ENCODE measurements around the gene PTPRS.

PTPRS gene

DNA sequence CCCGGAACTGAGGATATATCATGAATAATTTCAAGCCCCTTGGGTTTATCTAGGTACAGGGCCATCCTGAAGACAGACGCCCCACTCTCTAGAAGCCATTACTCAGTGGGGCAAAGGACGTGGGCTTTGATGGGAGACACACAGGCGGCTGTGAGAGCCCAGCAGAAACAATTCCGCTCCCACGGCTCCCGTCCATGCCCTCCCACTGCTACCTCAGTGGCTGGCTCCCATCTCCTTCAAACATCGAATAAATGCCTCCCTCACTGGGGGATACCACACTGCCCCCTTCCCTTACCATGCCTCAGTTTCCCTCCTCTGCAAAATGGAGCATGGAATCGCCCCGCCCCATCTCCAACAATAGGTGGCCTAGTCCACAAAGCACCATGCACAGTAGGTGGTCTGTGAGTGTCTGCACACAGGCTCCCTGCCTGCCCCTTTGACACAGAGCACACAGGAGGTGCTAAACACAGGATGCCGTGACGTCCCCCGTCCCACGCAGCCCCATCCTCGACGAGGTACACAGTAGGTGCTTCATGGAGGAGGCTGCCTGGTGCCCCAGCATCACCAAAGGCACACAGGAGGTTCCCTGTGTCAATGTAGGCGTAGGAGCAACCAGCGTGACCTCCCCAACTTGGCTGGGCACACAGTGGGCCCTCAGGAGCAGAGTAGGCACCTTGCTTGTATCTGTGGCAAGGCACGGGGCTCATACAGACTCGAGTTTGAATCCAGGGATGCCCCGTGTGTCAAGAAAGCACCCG lies 46.0 kb downstream of the PTPRS start:
- peaks cover 2% of the 10 kb centered on the region for H3K27me3 ChIP-seq (ENCODE audit: insufficient read depth, low read length)
- no peak overlapping the region for H3K27ac ChIP-seq (ENCODE audit: low read depth, low read length)
- no peak overlapping the region for H3K4ac ChIP-seq (ENCODE audit: low read depth, low read length)
- H2AFZ ChIP-seq (ENCODE audit: insufficient read depth, low read length, poor library complexity) = no peak overlapping the region
- no peak overlapping the region for H3K14ac ChIP-seq (ENCODE audit: low read length)
- peak overlapping the region; percentile 80 for H3K4me2 ChIP-seq (ENCODE audit: low read length)
- H3K79me1 ChIP-seq (ENCODE audit: low read length) = peaks cover 2% of the 10 kb centered on the region
- H4K91ac ChIP-seq (ENCODE audit: low read depth, low read length) = no peak overlapping the region
- no peak overlapping the region for H3K18ac ChIP-seq (ENCODE audit: low read length)
- no peak overlapping the region for H4K12ac ChIP-seq (ENCODE audit: low read depth, low read length)
- no peak overlapping the region for H4K8ac ChIP-seq (ENCODE audit: low read depth, low read length)
- H3K4me3 ChIP-seq (ENCODE audit: low read depth, low read length) = no peak overlapping the region
- H3K36me3 ChIP-seq (ENCODE audit: control insufficient read depth in 1 of 2, insufficient read depth in 2 of 2, low read length in 2 of 2) = no peaks in the 10 kb centered on the region
- H2AK5ac ChIP-seq (ENCODE audit: low read length) = no peak overlapping the region
- no peak overlapping the region for H3K23ac ChIP-seq (ENCODE audit: low read length)
- H2BK12ac ChIP-seq (ENCODE audit: low read length) = no peak overlapping the region
- no CpG with 5 or more reads among the region's 22 CpGs for WGBS (ENCODE audit: extremely low coverage, insufficient coverage, insufficient read length)
- no peaks in the 10 kb centered on the region for H3K79me2 ChIP-seq (ENCODE audit: control insufficient read depth, insufficient read depth, low read length, poor library complexity)
- no peak overlapping the region for H2BK5ac ChIP-seq (ENCODE audit: low read depth, low read length, poor library complexity)
- no peak overlapping the region for H2BK120ac ChIP-seq (ENCODE audit: insufficient read depth, low read length, poor library complexity)
- no peak overlapping the region for H3K9ac ChIP-seq (ENCODE audit: low read length)
- H3K9me3 ChIP-seq (ENCODE audit: insufficient read depth, low read depth, low read length) = no peaks in the 10 kb centered on the region
- DNase-seq = no peak
- H3K4me1 ChIP-seq (ENCODE audit: control insufficient read depth in 1 of 2, insufficient read depth in 2 of 2, low read length in 2 of 2) = peaks cover 0 to 12% of the 10 kb centered on the region in 2 experiments

DNA sequence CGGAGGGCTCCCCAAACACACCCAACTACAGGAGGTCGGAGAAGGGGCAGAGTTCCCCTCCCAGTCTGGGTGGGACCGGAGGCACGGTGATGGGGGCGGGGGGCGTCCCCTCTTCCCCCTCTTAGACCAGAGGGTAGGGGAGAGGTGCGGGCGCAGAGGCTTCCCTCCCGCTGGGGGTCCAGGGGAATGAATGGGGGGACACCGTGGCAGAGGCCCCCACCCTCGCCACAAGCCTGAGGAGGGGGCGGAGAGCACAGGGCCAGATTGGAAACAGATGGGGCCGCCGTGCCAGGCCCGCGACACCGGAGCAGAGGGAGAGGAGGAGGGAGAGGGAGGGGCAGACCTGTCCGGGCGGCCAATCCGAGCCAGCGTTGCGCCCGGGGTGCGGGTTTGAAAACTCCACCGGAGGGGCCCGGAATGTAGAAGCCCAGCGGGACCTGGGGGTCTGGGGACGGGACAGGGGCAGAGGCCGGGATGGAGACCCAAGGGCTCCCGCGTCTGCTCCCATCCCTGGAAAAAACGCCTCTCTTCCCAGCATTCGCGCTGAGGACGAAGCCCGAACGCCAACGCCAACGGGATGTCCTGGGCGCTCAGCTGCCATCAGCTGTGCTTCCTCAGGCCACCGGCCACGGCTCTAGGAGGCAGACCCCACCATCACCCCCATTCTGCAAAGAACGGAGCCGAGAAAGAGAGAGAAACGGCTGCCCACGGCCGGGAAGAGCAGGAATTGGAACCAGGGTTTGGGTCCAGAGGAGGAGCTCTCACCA lies 46.8 kb downstream of the PTPRS start:
- Histone ChIP-seq H3K4me3 (ENCODE audit: low read depth, low read length) (peak overlapping the region; percentile 56), H3K23ac (ENCODE audit: low read length) (no peak overlapping the region), H3K9me3 (ENCODE audit: insufficient read depth, low read depth, low read length) (no peaks in the 10 kb centered on the region), H2BK120ac (ENCODE audit: insufficient read depth, low read length, poor library complexity) (no peak overlapping the region), H3K79me1 (ENCODE audit: low read length) (peaks cover 2% of the 10 kb centered on the region), H2AK5ac (ENCODE audit: low read length) (no peak overlapping the region), H2BK5ac (ENCODE audit: low read depth, low read length, poor library complexity) (no peak overlapping the region), H3K79me2 (ENCODE audit: control insufficient read depth, insufficient read depth, low read length, poor library complexity) (no peaks in the 10 kb centered on the region), H4K91ac (ENCODE audit: low read depth, low read length) (no peak overlapping the region), H3K27ac (ENCODE audit: low read depth, low read length) (no peak overlapping the region), H3K4me1 (ENCODE audit: control insufficient read depth in 1 of 2, insufficient read depth in 2 of 2, low read length in 2 of 2) (peaks cover 0 to 12% of the 10 kb centered on the region in 2 experiments), H3K14ac (ENCODE audit: low read length) (no peak overlapping the region), H3K18ac (ENCODE audit: low read length) (no peak overlapping the region), H3K9ac (ENCODE audit: low read length) (no peak overlapping the region), H2AFZ (ENCODE audit: insufficient read depth, low read length, poor library complexity) (peak overlapping the region; percentile 43), H3K4ac (ENCODE audit: low read depth, low read length) (no peak overlapping the region), H4K12ac (ENCODE audit: low read depth, low read length) (no peak overlapping the region), H3K36me3 (ENCODE audit: control insufficient read depth in 1 of 2, insufficient read depth in 2 of 2, low read length in 2 of 2) (no peaks in the 10 kb centered on the region), H2BK12ac (ENCODE audit: low read length) (no peak overlapping the region), H3K27me3 (ENCODE audit: insufficient read depth, low read length) (peaks cover 2% of the 10 kb centered on the region), H4K8ac (ENCODE audit: low read depth, low read length) (no peak overlapping the region), H3K4me2 (ENCODE audit: low read length) (peak overlapping the region; percentile 80)
- no peak for DNase-seq
- no CpG with 5 or more reads among the region's 47 CpGs for WGBS (ENCODE audit: extremely low coverage, insufficient coverage, insufficient read length)

DNA sequence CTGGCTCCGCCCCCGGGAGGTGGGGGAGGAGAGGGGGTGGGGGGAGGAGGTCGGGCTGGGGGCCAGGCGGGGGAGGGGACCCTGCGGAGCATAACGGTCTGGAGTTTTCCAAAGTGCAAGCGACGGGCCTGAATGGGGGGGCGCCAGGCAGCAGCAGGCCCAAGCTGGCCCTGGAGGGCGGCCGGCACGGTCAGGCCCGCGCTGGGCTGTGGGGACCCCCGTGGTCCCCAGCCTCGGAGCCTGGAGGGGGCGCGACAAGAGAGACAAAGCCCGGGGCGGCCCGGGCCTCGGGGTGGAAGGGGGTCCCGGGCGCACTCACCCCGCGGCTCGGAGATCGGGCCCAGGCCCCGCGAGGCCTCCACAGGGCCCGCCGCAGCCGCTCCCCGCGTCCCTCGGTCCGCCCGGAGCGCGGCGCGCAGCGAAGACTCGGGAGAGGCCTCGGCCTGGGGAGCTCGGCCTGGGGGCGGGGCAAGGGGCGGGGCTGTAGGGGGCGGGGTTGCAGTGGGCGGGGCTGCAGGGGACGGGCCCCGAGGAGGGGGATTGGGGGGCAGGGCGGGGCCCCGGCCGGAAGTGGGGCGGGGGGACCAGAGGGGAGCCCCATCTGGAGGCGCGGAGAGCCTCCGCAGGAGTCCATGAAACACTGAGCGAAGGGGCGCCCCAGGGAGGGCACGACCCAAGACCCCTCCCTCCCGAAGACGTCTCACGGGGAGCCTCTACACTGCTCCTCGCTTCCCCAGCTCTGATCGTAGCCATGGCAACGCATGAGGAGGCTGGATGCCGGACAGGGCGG lies 47.6 kb downstream of the PTPRS start:
- H3K79me1 ChIP-seq (ENCODE audit: low read length) = peaks cover 2% of the 10 kb centered on the region
- H2AK5ac ChIP-seq (ENCODE audit: low read length) = no peak overlapping the region
- H2BK5ac ChIP-seq (ENCODE audit: low read depth, low read length, poor library complexity) = no peak overlapping the region
- H4K8ac ChIP-seq (ENCODE audit: low read depth, low read length) = peak overlapping the region; percentile 33
- H3K9me3 ChIP-seq (ENCODE audit: insufficient read depth, low read depth, low read length) = no peaks in the 10 kb centered on the region
- H2BK12ac ChIP-seq (ENCODE audit: low read length) = no peak overlapping the region
- peak; percentile 26 to 50 for DNase-seq
- H3K27ac ChIP-seq (ENCODE audit: low read depth, low read length) = no peak overlapping the region
- no peak overlapping the region for H3K23ac ChIP-seq (ENCODE audit: low read length)
- H3K4me2 ChIP-seq (ENCODE audit: low read length) = peak overlapping the region; percentile 81
- H3K4me1 ChIP-seq (ENCODE audit: control insufficient read depth in 1 of 2, insufficient read depth in 2 of 2, low read length in 2 of 2) = peaks cover 0 to 12% of the 10 kb centered on the region in 2 experiments
- WGBS (ENCODE audit: extremely low coverage, insufficient coverage, insufficient read length) = no CpG with 5 or more reads among the region's 70 CpGs
- H3K14ac ChIP-seq (ENCODE audit: low read length) = peak overlapping the region; percentile 44
- peak overlapping the region; percentile 59 for H4K91ac ChIP-seq (ENCODE audit: low read depth, low read length)
- no peaks in the 10 kb centered on the region for H3K36me3 ChIP-seq (ENCODE audit: control insufficient read depth in 1 of 2, insufficient read depth in 2 of 2, low read length in 2 of 2)
- no peaks in the 10 kb centered on the region for H3K79me2 ChIP-seq (ENCODE audit: control insufficient read depth, insufficient read depth, low read length, poor library complexity)
- H2AFZ ChIP-seq (ENCODE audit: insufficient read depth, low read length, poor library complexity) = peak overlapping the region; percentile 79
- no peak overlapping the region for H4K12ac ChIP-seq (ENCODE audit: low read depth, low read length)
- no peak overlapping the region for H3K9ac ChIP-seq (ENCODE audit: low read length)
- H3K27me3 ChIP-seq (ENCODE audit: insufficient read depth, low read length) = peaks cover 2% of the 10 kb centered on the region
- H2BK120ac ChIP-seq (ENCODE audit: insufficient read depth, low read length, poor library complexity) = no peak overlapping the region
- H3K4ac ChIP-seq (ENCODE audit: low read depth, low read length) = peak overlapping the region; percentile 43
- peak overlapping the region; percentile 74 for H3K4me3 ChIP-seq (ENCODE audit: low read depth, low read length)
- peak overlapping the region; percentile 68 for H3K18ac ChIP-seq (ENCODE audit: low read length)

DNA sequence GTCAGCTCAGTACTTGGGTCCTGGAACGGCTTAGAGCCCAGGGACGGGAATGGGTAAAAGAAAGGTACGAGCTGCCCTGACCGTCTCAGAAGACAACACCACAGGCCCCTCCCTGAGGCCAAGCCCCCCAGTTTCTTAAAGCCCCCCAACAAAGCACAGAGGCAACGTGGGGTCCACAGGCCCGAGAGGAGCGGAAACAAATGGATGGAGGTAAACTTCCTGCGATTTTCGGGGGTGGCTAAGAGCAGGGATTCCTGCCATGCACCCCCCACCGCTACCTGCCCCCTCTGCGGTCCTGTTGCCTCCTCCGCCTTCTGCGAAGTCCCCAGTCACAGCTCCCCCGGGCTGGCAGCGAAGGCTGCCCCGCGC lies 48.2 kb downstream of the PTPRS start:
- Histone ChIP-seq H3K14ac (ENCODE audit: low read length) (no peak overlapping the region), H2AFZ (ENCODE audit: insufficient read depth, low read length, poor library complexity) (no peak overlapping the region), H3K18ac (ENCODE audit: low read length) (no peak overlapping the region), H4K12ac (ENCODE audit: low read depth, low read length) (no peak overlapping the region), H3K4me1 (ENCODE audit: control insufficient read depth in 1 of 2, insufficient read depth in 2 of 2, low read length in 2 of 2) (peaks cover 0 to 12% of the 10 kb centered on the region in 2 experiments), H3K9ac (ENCODE audit: low read length) (no peak overlapping the region), H3K27me3 (ENCODE audit: insufficient read depth, low read length) (peaks cover 2% of the 10 kb centered on the region), H4K8ac (ENCODE audit: low read depth, low read length) (no peak overlapping the region), H3K4ac (ENCODE audit: low read depth, low read length) (no peak overlapping the region), H3K4me2 (ENCODE audit: low read length) (peak overlapping the region; percentile 81), H3K9me3 (ENCODE audit: insufficient read depth, low read depth, low read length) (no peaks in the 10 kb centered on the region), H2AK5ac (ENCODE audit: low read length) (no peak overlapping the region), H3K23ac (ENCODE audit: low read length) (no peak overlapping the region), H3K36me3 (ENCODE audit: control insufficient read depth in 1 of 2, insufficient read depth in 2 of 2, low read length in 2 of 2) (no peaks in the 10 kb centered on the region), H3K4me3 (ENCODE audit: low read depth, low read length) (peak overlapping the region; percentile 74), H4K91ac (ENCODE audit: low read depth, low read length) (no peak overlapping the region), H3K79me2 (ENCODE audit: control insufficient read depth, insufficient read depth, low read length, poor library complexity) (no peaks in the 10 kb centered on the region), H3K79me1 (ENCODE audit: low read length) (peaks cover 2% of the 10 kb centered on the region), H3K27ac (ENCODE audit: low read depth, low read length) (no peak overlapping the region), H2BK5ac (ENCODE audit: low read depth, low read length, poor library complexity) (no peak overlapping the region), H2BK12ac (ENCODE audit: low read length) (no peak overlapping the region), H2BK120ac (ENCODE audit: insufficient read depth, low read length, poor library complexity) (no peak overlapping the region)
- DNase-seq = no peak
- WGBS (ENCODE audit: extremely low coverage, insufficient coverage, insufficient read length) = no CpG with 5 or more reads among the region's 17 CpGs

Measured in trophoblast cell (in vitro differentiated cells and primary cell).